ENCODE data around the gene ADCY3. TPM values are rescaled to one million over a fixed set of nuclear protein-coding genes. Genes with fewer than 3 reads are reported as not detected.

Gene ADCY3
- total and polyA plus RNA-seq, 10 of the 15 experiments (the other 5 are each of a cell fraction or from before 2014, with no cell fraction given): 2.8 to 102 (median 50.4) TPM

GRCh38 chr2:24932715-24933114 is 12.7 kb upstream of the ADCY3 start (continued):
- no peak for TF ChIP-seq IKZF1 (conservative IDR thresholded peaks at IDR 0.05)
- TF ChIP-seq ZBTB4 (CRISPR knock-in tag; IDR thresholded peaks at IDR 0.05): no peak

GRCh38 chr2:24930768-24931167 is 10.7 kb upstream of the ADCY3 start:
- FAIRE-seq (peak; percentile 92), ATAC-seq (peak; percentile 94), DNase-seq (ENCODE audit: low read depth, low spot score) (peak; percentile 46)
- Histone ChIP-seq H3K36me3 (ENCODE audit: control insufficient read depth in 2 of 2, insufficient read depth in 2 of 2, low read length in 1 of 2) (no peaks in the 10 kb centered on the region), H3K4me1 (ENCODE audit: control insufficient read depth, insufficient read depth, low read length) (peaks cover 25% of the 10 kb centered on the region), H3K9me3 (replicated peaks; ENCODE audit: control insufficient read depth, insufficient read depth, low read length) (no peaks in the 10 kb centered on the region), H3K9ac (ENCODE audit: control insufficient read depth, insufficient read depth, low read length) (peak overlapping the region; percentile 22; the same call in 1 of the 2 replicates), H3K79me2 (ENCODE audit: control insufficient read depth, insufficient read depth, low read length) (no peaks in the 10 kb centered on the region), H3K27me3 (replicated peaks in 1 of 2; ENCODE audit: control insufficient read depth in 2 of 2, insufficient read depth in 2 of 2, low read length in 1 of 2) (no peaks in the 10 kb centered on the region), H2AFZ (ENCODE audit: control insufficient read depth, low read depth, low read length) (peak overlapping the region; percentile 62), H3K27ac (ENCODE audit: control insufficient read depth, insufficient read depth) (peak overlapping the region; percentile 42), H3K4me2 (ENCODE audit: control insufficient read depth, insufficient read depth) (peak overlapping the region; percentile 83), H4K20me1 (ENCODE audit: control insufficient read depth, insufficient read depth) (no peaks in the 10 kb centered on the region), H3K4me3 (no peak overlapping the region)
- intact Hi-C loops (cut with micrococcal nuclease; ENCODE audit: unreplicated experiment): no loop called here
- POLR2A ChIA-PET: interaction anchor here (0.7 to 1.0 kb wide), 2 partner anchors 9 to 785 kb away, joined by 4 to 6 read pairs; no protein-coding TSS in a partner anchor
- in situ Hi-C loops (cut with MboI): no loop called here
- CTCF ChIA-PET: interaction anchor here (0.6 to 1.0 kb wide), 5 partner anchors 9 to 520 kb away, joined by 3 to 5 read pairs (median 3); no protein-coding TSS in a partner anchor
- WGBS (ENCODE audit: insufficient coverage, insufficient replicate concordance, low lambda C conversion rate, missing lambda C conversion rate): 0% methylated on average over 6 of the region's 6 CpGs
- SMC1A ChIA-PET (ENCODE audit: uncharacterized antibody, unreplicated experiment): interaction anchor here (0.9 to 1.8 kb wide), 3 partner anchors 12 to 38 kb away, joined by 3 to 7 read pairs (median 7); no protein-coding TSS in a partner anchor
- no TSS peak for BruUV-seq (replicated peaks)
- RAD21 ChIA-PET (ENCODE audit: unreplicated experiment): interaction anchor here (0.7 to 1.7 kb wide), 3 partner anchors 12 to 44 kb away, joined by 3 to 6 read pairs (median 4); partner anchors contain the start of gene ADCY3
- TF ChIP-seq ATF7 (IDR thresholded peaks at IDR 0.05; ENCODE audit: low read depth) (no peak), SMAD5 (IDR thresholded peaks at IDR 0.05; ENCODE audit: low read depth) (no peak), YBX1 (IDR thresholded peaks at IDR 0.05) (no peak), JUNB (IDR thresholded peaks at IDR 0.05) (peak; percentile 42; the same call in 1 of the 2 replicates), IKZF2 (IDR thresholded peaks at IDR 0.05) (no peak), RELB (IDR thresholded peaks at IDR 0.05; ENCODE audit: low read depth) (no peak), RUNX3 (IDR thresholded peaks at IDR 0.05; ENCODE audit: low read length) (peak; percentile 82), CREM (IDR thresholded peaks at IDR 0.05; ENCODE audit: low read depth) (peak; percentile 37; the same call in 1 of the 2 replicates), GATAD2B (conservative IDR thresholded peaks at IDR 0.05; ENCODE audit: low read depth) (no peak), SP1 (IDR thresholded peaks at IDR 0.05; ENCODE audit: low read depth, low read length) (no peak), RELA (IDR thresholded peaks at IDR 0.05; ENCODE audit: borderline replicate concordance, partially characterized antibody) (no peak), BCLAF1 (IDR thresholded peaks at IDR 0.05) (no peak)
